Stimulated activated CD8-positive, alpha-beta memory T cell treated with anti-CD3 and anti-CD28 coated beads, Interleukin-4, amount 100 ng/mL, for 48 hours (primary cell): Measurements from ENCODE around the gene UGT1A6.

ENCODE experiments used
- DNase-seq: peaks from one replicate; pipeline ENCODE4 v3.0.0-alpha.2; 2020

The UGT1A6 gene

GRCh38 chr2:233772153-233772552, 79.5 kb downstream of the UGT1A6 start:
- DNase-seq, result no peak

GRCh38 chr2:233772583-233772982, 79.9 kb downstream of the UGT1A6 start:
- no peak for DNase-seq

- no peak for DNase-seq
These were observed 81.2 kb downstream of the UGT1A6 start for GRCh38 chr2:233773854-233774253.

- DNase-seq, result no peak
These were observed 82.7 kb downstream of the UGT1A6 start for GRCh38 chr2:233775414-233775813.

GRCh38 chr2:233778030-233778429, 85.3 kb downstream of the UGT1A6 start, which contains the start of gene MROH2A:
Gene MROH2A, plus strand, starts transcription at chr2:233778330. Its CDS starts 1,029 bp downstream, at chr2:233779359.
- DNase-seq, result no peak

- no peak for DNase-seq
These were observed 87.0 kb downstream of the UGT1A6 start for GRCh38 chr2:233779722-233780121.

GRCh38 chr2:233780771-233781170, 88.1 kb downstream of the UGT1A6 start:
- DNase-seq, result no peak

- no peak for DNase-seq
These were observed 96.9 kb downstream of the UGT1A6 start for GRCh38 chr2:233789554-233789953.

- DNase-seq, result no peak
These were observed 98.6 kb downstream of the UGT1A6 start for GRCh38 chr2:233791151-233791882.

- no peak for DNase-seq
These were observed 99.2 kb downstream of the UGT1A6 start for GRCh38 chr2:233791883-233792329.

- no peak for DNase-seq
These were observed 100.0 kb downstream of the UGT1A6 start for GRCh38 chr2:233792720-233793119.

- no peak for DNase-seq
These were observed 100.9 kb downstream of the UGT1A6 start for GRCh38 chr2:233793465-233794127.

- no peak for DNase-seq
These were observed 101.5 kb downstream of the UGT1A6 start for GRCh38 chr2:233794128-233794658.

- DNase-seq, result peak; percentile 10
These were observed 103.1 kb downstream of the UGT1A6 start for GRCh38 chr2:233795735-233796171.

- no peak for DNase-seq
These were observed 103.6 kb downstream of the UGT1A6 start for GRCh38 chr2:233796254-233796653.

- peak; percentile 15 for DNase-seq
These were observed 105.8 kb downstream of the UGT1A6 start for GRCh38 chr2:233798335-233799086.

- peak; percentile 11 for DNase-seq
These were observed 106.5 kb downstream of the UGT1A6 start for GRCh38 chr2:233799087-233799665.

GRCh38 chr2:233799716-233800115, 107.0 kb downstream of the UGT1A6 start:
- DNase-seq, result peak; percentile 5

- peak; percentile 4 for DNase-seq
These were observed 107.5 kb downstream of the UGT1A6 start for GRCh38 chr2:233800208-233800607.

- DNase-seq, result peak; percentile 36
These were observed 108.9 kb downstream of the UGT1A6 start for GRCh38 chr2:233801357-233802131.

- DNase-seq, result peak; percentile 20
These were observed 109.6 kb downstream of the UGT1A6 start for GRCh38 chr2:233802132-233802815.
